Hepatocyte (in vitro differentiated cells): Measurements from ENCODE around the gene THBS2.

Experiments used
- EZH2 ChIP-seq: fragments of 200-600 bp; sonication (generic); IDR thresholded peaks from 2 replicates; pipeline ENCODE4 v1.6.1; 2016; ENCODE audit warnings: antibody characterized with exemption, mild to moderate bottlenecking, borderline replicate concordance
- EZH2phosphoT487 ChIP-seq: fragments of 200-600 bp; sonication (generic); IDR thresholded peaks from one replicate; pipeline ENCODE4 v1.6.1; 2018; ENCODE audit warnings: antibody characterized with exemption, mild to moderate bottlenecking, low read depth, moderate library complexity; ENCODE audit not compliant: unreplicated experiment, severe bottlenecking
- TF ChIP-seq, protein P1 (sequence below): fragments of 200-600 bp; sonication (generic); IDR thresholded peaks from 2 replicates; pipeline ENCODE4 v1.5.1; 2016; ENCODE audit warnings: antibody characterized with exemption, mild to moderate bottlenecking; ENCODE audit not compliant: poor library complexity

DNA sequence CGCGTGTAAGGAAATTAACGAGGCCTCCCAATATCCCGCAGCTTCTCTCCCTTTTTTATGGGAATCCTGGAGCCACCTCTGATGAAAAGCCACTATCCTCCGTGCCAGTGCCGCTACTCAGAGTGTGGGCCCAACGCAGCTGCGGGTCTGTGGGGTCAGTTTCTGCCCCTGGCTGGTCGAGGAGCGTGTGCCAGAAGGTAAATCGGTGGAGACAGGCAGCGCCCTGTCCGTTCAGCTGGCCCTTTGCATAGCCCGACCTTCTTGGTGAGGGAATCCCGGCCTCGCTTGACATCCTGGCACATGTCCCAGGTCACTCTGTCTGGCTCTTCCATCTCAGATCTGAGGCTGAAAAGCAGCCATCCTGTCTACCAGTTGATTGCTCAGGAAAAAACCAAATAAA, 4.6 kb downstream of the THBS2 start:
- TF ChIP-seq EZH2phosphoT487 (no peak), EZH2 (no peak)
- TF ChIP-seq, protein P1, sequence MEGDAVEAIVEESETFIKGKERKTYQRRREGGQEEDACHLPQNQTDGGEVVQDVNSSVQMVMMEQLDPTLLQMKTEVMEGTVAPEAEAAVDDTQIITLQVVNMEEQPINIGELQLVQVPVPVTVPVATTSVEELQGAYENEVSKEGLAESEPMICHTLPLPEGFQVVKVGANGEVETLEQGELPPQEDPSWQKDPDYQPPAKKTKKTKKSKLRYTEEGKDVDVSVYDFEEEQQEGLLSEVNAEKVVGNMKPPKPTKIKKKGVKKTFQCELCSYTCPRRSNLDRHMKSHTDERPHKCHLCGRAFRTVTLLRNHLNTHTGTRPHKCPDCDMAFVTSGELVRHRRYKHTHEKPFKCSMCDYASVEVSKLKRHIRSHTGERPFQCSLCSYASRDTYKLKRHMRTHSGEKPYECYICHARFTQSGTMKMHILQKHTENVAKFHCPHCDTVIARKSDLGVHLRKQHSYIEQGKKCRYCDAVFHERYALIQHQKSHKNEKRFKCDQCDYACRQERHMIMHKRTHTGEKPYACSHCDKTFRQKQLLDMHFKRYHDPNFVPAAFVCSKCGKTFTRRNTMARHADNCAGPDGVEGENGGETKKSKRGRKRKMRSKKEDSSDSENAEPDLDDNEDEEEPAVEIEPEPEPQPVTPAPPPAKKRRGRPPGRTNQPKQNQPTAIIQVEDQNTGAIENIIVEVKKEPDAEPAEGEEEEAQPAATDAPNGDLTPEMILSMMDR = no peak
